ENCODE results near the gene PLCG2. TPM values are rescaled to one million over a fixed set of nuclear protein-coding genes. Genes with fewer than 3 reads are reported as not detected.

PLCG2 gene
- polyA plus RNA-seq, 3 donors: 19.5 to 47.4 (median 35.5) TPM

DNA sequence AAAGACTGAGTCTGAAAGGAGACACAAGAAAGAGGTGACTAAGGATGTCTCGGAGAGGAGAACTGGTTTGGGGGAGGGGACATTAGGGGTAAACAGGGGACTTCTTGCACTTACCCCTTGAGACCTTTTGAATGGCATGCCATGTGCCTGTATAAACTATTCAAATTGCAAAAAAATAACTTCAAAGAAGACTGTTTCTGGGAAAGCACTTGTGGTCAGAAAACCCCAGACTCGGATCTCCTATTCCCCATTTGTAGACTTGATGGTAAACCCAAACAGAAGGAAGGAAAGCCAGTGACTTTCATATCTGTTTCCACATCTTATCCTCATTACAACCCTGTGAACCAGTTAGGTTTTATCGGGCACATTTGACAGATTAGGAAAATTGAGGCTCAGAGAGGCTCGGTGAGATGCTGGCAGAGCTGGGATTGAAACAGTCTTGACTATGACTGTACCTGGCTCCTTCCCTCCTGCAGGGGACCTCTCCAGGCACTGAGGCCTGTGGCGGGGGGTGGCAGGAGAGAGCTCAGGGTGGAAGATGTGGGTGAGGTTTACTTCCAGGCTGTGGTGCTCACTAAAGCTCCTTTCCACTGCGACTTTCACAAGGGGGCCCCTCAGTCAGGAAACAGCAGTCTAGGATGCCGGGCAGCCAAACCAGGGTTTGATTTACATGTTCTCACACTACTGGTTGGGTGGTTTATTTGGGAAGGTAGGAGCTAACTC, 30.5 kb upstream of the PLCG2 start:
- no peaks in the 10 kb centered on the region for H3K79me2 ChIP-seq (ENCODE audit: insufficient read depth, low read length)
- no peak overlapping the region for H3K27ac ChIP-seq (ENCODE audit: low read depth in 1 of 2, low read length in 2 of 2)
- H3K9ac ChIP-seq (ENCODE audit: insufficient read depth, low read length, poor library complexity, severe bottlenecking): no peak overlapping the region
- DNase-seq: no peak
- no peaks in the 10 kb centered on the region for H3K27me3 ChIP-seq (ENCODE audit: control insufficient read depth in 2 of 2, insufficient read depth in 2 of 2, low read length in 2 of 2)
- H3K4me3 ChIP-seq (replicated peaks in 1 of 3; ENCODE audit: low read depth in 2 of 3, low read length in 3 of 3): no peak overlapping the region
- H3K4me2 ChIP-seq (replicated peaks; ENCODE audit: extremely low read depth, low read length, poor library complexity, severe bottlenecking): peak overlapping the region; percentile 0
- no peaks in the 10 kb centered on the region for H4K20me1 ChIP-seq (ENCODE audit: insufficient read depth, low read length)
- peaks cover 0 to 3% (median 0%) of the 10 kb centered on the region in 7 donors for H3K9me3 Mint-ChIP-seq
- peaks cover 2 to 3% (median 3%) of the 10 kb centered on the region in 3 donors for H3K27me3 Mint-ChIP-seq (ENCODE audit: low read depth in 3 of 3)
- TF ChIP-seq, protein P1, sequence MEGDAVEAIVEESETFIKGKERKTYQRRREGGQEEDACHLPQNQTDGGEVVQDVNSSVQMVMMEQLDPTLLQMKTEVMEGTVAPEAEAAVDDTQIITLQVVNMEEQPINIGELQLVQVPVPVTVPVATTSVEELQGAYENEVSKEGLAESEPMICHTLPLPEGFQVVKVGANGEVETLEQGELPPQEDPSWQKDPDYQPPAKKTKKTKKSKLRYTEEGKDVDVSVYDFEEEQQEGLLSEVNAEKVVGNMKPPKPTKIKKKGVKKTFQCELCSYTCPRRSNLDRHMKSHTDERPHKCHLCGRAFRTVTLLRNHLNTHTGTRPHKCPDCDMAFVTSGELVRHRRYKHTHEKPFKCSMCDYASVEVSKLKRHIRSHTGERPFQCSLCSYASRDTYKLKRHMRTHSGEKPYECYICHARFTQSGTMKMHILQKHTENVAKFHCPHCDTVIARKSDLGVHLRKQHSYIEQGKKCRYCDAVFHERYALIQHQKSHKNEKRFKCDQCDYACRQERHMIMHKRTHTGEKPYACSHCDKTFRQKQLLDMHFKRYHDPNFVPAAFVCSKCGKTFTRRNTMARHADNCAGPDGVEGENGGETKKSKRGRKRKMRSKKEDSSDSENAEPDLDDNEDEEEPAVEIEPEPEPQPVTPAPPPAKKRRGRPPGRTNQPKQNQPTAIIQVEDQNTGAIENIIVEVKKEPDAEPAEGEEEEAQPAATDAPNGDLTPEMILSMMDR (IDR thresholded peaks at IDR 0.05): no peak
- peak overlapping the region in 1 of 7 donors; percentile 36 for H3K27ac Mint-ChIP-seq
- H3K9me3 ChIP-seq (replicated peaks in 1 of 2; ENCODE audit: control insufficient read depth in 1 of 2, insufficient read depth in 1 of 2, low read length in 2 of 2): no peaks in the 10 kb centered on the region
- no CpG with 5 or more reads among the region's 7 CpGs for WGBS (ENCODE audit: insufficient coverage)
- no peak overlapping the region for H2AFZ ChIP-seq (ENCODE audit: insufficient read depth, low read depth, low read length, poor library complexity, severe bottlenecking)
- H3K36me3 ChIP-seq (replicated peaks in 1 of 2; ENCODE audit: control insufficient read depth in 1 of 2, insufficient read depth in 2 of 2, low read length in 2 of 2): no peaks in the 10 kb centered on the region
- H3K4me1 Mint-ChIP-seq: peaks cover 53% of the 10 kb centered on the region
- H3K4me1 ChIP-seq (ENCODE audit: control insufficient read depth in 1 of 2, insufficient read depth in 2 of 2, low read length in 2 of 2): peaks cover 47 to 56% of the 10 kb centered on the region in 2 donors
- H3K4me3 Mint-ChIP-seq: no peak overlapping the region
- intact Hi-C loops (cut with micrococcal nuclease): loop anchor here in 1 of 2 donors (10.0 kb wide), 1 partner anchor 744 kb away; the partner anchor contains the start of genes CENPN and CMC2
- H3K36me3 Mint-ChIP-seq: peaks cover 6 to 8% of the 10 kb centered on the region in 2 donors

DNA sequence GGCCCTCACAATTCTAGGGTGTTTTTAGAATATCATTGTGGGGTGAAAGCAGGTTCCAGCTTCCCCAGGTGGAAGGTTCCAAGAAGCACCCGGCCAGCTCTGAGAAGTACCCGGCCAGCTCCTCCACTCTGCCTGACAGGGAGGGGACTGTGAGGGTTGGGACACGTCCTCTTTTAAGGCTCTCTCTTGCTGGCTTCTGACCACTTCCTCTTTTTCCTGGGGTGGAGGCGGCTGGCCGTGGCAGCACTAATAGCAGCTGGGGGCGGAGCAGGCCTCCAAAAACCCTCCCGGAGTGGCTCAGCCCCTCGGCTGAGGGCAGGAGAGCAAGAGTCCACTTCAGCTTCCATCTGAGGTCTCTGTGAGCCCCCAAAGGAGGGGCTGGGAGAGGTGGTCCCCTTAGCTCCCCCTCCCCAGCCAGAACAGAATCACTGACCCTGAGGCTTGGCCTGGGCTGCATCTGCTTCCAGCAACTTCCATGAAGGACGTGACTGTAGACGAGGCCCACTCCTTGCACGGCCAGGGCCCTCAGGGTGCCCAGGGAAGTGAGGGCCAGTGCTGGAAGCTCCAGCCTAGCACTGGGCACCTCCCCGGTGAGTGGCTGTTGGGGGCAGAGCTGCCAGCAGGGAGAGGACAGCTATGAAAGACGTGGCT, 26.7 kb upstream of the PLCG2 start:
- WGBS (ENCODE audit: insufficient coverage): 10% methylated on average over 9 of the region's 13 CpGs
- H3K36me3 ChIP-seq (replicated peaks in 1 of 2; ENCODE audit: control insufficient read depth in 1 of 2, insufficient read depth in 2 of 2, low read length in 2 of 2): no peaks in the 10 kb centered on the region
- no peaks in the 10 kb centered on the region for H3K79me2 ChIP-seq (ENCODE audit: insufficient read depth, low read length)
- peaks cover 15 to 16% of the 10 kb centered on the region in 2 donors for H3K36me3 Mint-ChIP-seq
- no peaks in the 10 kb centered on the region for H3K27me3 ChIP-seq (ENCODE audit: control insufficient read depth in 2 of 2, insufficient read depth in 2 of 2, low read length in 2 of 2)
- peak overlapping the region; percentile 67 for H3K4me2 ChIP-seq (replicated peaks; ENCODE audit: extremely low read depth, low read length, poor library complexity, severe bottlenecking)
- no peaks in the 10 kb centered on the region for H3K9me3 ChIP-seq (replicated peaks in 1 of 2; ENCODE audit: control insufficient read depth in 1 of 2, insufficient read depth in 1 of 2, low read length in 2 of 2)
- peaks cover 57% of the 10 kb centered on the region for H3K4me1 Mint-ChIP-seq
- peak overlapping the region in 1 of 3 experiments; percentile 55 for H3K4me3 ChIP-seq (replicated peaks in 1 of 3; ENCODE audit: low read depth in 2 of 3, low read length in 3 of 3)
- H3K9ac ChIP-seq (ENCODE audit: insufficient read depth, low read length, poor library complexity, severe bottlenecking): peak overlapping the region; percentile 49
- H2AFZ ChIP-seq (ENCODE audit: insufficient read depth, low read depth, low read length, poor library complexity, severe bottlenecking): peak overlapping the region; percentile 97
- DNase-seq: peak; percentile 87 to 89 (median 88)
- H3K27me3 Mint-ChIP-seq (ENCODE audit: low read depth in 3 of 3): peaks cover 2 to 4% (median 2%) of the 10 kb centered on the region in 3 donors
- TF ChIP-seq, protein P1 (IDR thresholded peaks at IDR 0.05): no peak
- H3K4me1 ChIP-seq (ENCODE audit: control insufficient read depth in 1 of 2, insufficient read depth in 2 of 2, low read length in 2 of 2): peaks cover 56 to 68% of the 10 kb centered on the region in 2 donors
- intact Hi-C loops (cut with micrococcal nuclease): no loop called here
- peak overlapping the region; percentile 68 to 87 for H3K27ac ChIP-seq (ENCODE audit: low read depth in 1 of 2, low read length in 2 of 2)
- H3K27ac Mint-ChIP-seq: peak overlapping the region; percentile 74 to 90 (median 85)
- no peaks in the 10 kb centered on the region for H4K20me1 ChIP-seq (ENCODE audit: insufficient read depth, low read length)
- peaks cover 0 to 2% (median 0%) of the 10 kb centered on the region in 7 donors for H3K9me3 Mint-ChIP-seq
- H3K4me3 Mint-ChIP-seq: peak overlapping the region; percentile 6 to 46

Data from CD14-positive monocyte (primary cell).